Measurements from ENCODE around the gene CELSR1. TPM values are rescaled to one million over a fixed set of nuclear protein-coding genes. Genes with fewer than 3 reads are reported as not detected.

Gene CELSR1
- total and polyA plus RNA-seq, 7 donors = 0.23 to 5.0 (median 0.82) TPM

DNA sequence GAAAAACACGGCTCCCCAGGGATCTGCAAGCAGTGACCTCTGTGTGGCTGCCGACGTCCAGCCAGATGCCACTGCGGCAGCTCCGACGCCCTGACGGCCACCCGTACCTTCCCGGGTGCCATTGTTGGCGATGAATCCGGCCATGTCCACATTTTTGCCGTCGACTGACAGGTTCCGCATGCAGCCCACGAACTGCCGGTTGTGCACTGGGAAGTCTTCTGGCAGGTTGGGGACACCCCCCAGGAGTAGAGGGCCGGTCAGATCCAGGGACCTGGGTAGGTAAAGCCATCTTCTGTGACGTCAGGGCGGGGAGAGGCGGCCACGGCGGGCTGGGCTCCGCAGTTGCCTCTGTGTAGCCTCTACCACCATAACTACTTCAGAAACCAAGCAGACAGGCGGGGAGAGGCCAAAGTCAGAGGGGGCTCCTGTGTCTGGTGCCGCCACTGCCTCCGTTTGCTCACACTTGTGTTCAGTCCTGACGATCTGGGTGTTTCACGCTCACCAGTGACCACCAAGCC lies 127.1 kb downstream of the CELSR1 start:
- no peak overlapping the region for H3K4me3 ChIP-seq
- peaks cover 0 to 26% (median 0%) of the 10 kb centered on the region in 3 donors for H3K27me3 ChIP-seq
- H3K27ac ChIP-seq = no peak overlapping the region
- H3K4me1 ChIP-seq = no peaks in the 10 kb centered on the region
- TF ChIP-seq, protein P1, sequence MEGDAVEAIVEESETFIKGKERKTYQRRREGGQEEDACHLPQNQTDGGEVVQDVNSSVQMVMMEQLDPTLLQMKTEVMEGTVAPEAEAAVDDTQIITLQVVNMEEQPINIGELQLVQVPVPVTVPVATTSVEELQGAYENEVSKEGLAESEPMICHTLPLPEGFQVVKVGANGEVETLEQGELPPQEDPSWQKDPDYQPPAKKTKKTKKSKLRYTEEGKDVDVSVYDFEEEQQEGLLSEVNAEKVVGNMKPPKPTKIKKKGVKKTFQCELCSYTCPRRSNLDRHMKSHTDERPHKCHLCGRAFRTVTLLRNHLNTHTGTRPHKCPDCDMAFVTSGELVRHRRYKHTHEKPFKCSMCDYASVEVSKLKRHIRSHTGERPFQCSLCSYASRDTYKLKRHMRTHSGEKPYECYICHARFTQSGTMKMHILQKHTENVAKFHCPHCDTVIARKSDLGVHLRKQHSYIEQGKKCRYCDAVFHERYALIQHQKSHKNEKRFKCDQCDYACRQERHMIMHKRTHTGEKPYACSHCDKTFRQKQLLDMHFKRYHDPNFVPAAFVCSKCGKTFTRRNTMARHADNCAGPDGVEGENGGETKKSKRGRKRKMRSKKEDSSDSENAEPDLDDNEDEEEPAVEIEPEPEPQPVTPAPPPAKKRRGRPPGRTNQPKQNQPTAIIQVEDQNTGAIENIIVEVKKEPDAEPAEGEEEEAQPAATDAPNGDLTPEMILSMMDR (IDR thresholded peaks at IDR 0.05) = no peak
- TF ChIP-seq POLR2A (IDR thresholded peaks at IDR 0.05) (no peak), POLR2AphosphoS5 (IDR thresholded peaks at IDR 0.05) (no peak), EP300 (IDR thresholded peaks at IDR 0.05) (no peak)
- WGBS, 2 donors = 95 to 96% methylated on average over 28 of the region's 28 CpGs
- no peaks in the 10 kb centered on the region for H3K9me3 ChIP-seq
- intact Hi-C loops (cut with DNase I) = no loop called here
- H3K36me3 ChIP-seq = no peaks in the 10 kb centered on the region
- no peak for DNase-seq

DNA sequence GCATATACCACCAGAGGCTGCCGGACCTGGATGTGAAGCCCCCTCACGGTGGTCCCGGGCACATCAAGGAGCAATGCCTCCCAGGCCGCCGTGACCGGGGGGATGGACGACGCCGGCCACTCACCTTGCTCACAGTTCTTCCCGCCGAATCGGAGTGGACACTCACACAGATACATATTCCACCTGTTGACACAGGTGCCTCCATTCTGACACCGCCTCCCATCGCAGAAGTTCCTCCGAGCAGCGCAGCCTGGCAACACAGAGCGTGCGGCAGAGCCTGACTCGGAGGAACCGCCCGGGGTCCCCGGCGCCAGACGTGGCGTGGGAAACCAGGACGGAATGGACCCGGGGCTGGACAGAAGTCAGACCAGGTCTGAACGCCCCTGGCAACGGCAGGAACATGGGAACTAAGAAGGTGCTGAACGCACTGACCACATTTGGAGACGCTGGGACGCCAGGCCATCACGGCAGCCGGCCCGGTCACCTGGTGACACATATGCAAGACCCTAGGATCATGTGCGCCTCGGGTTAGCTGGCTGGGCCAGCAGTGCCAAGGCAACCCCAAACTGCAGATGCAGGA lies 127.7 kb downstream of the CELSR1 start:
- H3K4me1 ChIP-seq = no peaks in the 10 kb centered on the region
- TF ChIP-seq, protein P1 (IDR thresholded peaks at IDR 0.05) = no peak
- TF ChIP-seq EP300 (IDR thresholded peaks at IDR 0.05) (no peak), POLR2A (IDR thresholded peaks at IDR 0.05) (no peak), POLR2AphosphoS5 (IDR thresholded peaks at IDR 0.05) (no peak)
- peaks cover 0 to 26% (median 0%) of the 10 kb centered on the region in 3 donors for H3K27me3 ChIP-seq
- no peak overlapping the region for H3K27ac ChIP-seq
- 95 to 96% methylated on average over 37 of the region's 37 CpGs for WGBS, 2 donors
- no peak for DNase-seq
- intact Hi-C loops (cut with DNase I) = no loop called here
- no peak overlapping the region for H3K4me3 ChIP-seq
- H3K36me3 ChIP-seq = no peaks in the 10 kb centered on the region
- no peaks in the 10 kb centered on the region for H3K9me3 ChIP-seq

DNA sequence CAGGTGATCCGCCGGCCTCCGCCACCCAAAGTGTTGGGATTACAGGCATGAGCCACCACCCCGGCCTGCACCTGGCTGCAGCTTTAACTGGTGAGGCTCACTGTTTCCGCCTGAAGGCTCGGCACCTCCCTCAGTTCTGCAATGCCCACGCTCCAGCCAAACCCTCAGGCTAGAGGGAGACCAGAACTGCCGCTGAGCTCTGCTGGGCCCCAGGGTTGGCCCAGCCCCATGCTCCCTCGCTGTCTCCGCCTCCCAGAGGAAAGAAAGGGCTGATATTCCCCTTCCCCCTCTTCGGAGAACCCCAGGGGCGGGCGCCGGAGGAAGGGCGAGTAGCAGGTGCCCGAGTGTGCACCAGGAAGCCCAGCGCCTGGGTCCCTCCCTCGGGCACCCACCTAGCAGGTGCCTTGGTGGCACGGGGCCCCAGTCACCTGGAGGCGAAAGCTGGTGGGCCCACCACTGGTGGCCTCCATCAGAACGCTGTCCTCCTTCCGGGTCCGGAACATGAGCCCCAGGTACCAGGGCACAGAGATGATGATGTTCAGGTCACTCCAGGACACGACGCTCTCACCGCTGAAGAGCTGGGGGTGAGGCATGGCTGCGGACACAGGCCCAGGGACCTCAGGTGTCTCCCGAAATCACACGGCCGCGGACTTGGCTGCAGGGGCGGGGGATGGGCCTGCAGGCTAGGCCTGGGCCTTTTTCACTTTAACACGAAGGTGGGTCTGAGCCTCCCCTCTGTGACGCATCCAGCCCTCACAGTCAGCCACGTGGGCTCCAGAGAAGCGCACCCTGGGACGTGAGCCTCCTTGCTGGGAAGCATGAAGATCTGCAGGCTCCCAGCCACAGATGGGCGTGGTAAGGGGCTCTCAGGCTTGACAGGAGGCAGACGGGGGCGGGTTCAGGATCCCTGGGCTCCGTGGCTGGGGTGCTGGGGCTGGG lies 128.6 kb downstream of the CELSR1 start:
- WGBS, 2 donors = 92% methylated on average over 41 of the region's 41 CpGs

DNA sequence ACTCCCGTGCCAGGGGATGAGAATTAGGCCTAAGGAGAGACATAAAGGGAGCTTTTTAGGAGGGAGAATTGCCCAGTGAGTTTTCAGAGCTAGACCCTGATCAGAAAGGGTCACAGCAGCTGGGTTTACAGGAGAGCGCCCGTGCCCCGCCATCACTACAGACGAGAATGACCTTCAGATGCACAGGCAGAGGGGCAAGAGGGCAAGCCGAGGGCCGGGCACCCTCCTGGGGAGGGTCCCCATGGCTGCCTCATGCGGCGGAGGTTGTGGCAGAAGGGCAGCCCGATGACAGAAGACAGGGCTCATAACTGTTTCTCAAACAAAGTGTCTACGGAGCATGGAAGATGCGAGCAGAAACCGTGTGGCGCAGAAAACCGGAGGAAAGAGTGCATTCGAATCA lies 129.7 kb downstream of the CELSR1 start:
- no peak for DNase-seq
- intact Hi-C loops (cut with DNase I) = no loop called here
- no peaks in the 10 kb centered on the region for H3K9me3 ChIP-seq
- peaks cover 0 to 7% (median 0%) of the 10 kb centered on the region in 3 donors for H3K27me3 ChIP-seq
- no peak overlapping the region for H3K4me3 ChIP-seq
- TF ChIP-seq, protein P1 (IDR thresholded peaks at IDR 0.05) = no peak
- TF ChIP-seq EP300 (IDR thresholded peaks at IDR 0.05) = no peak
- no peak for TF ChIP-seq POLR2A (IDR thresholded peaks at IDR 0.05)
- no peak for TF ChIP-seq POLR2AphosphoS5 (IDR thresholded peaks at IDR 0.05)
- no peak overlapping the region for H3K27ac ChIP-seq
- no peaks in the 10 kb centered on the region for H3K36me3 ChIP-seq
- no peaks in the 10 kb centered on the region for H3K4me1 ChIP-seq
- WGBS, 2 donors = 92% methylated on average over 16 of the region's 16 CpGs

More for the DNA sequence above, 128.6 kb downstream of the CELSR1 start:
- no peak for DNase-seq
- Histone ChIP-seq H3K27me3 (peaks cover 0 to 17% (median 0%) of the 10 kb centered on the region in 3 donors), H3K4me1 (no peaks in the 10 kb centered on the region), H3K9me3 (no peaks in the 10 kb centered on the region), H3K4me3 (no peak overlapping the region), H3K27ac (no peak overlapping the region), H3K36me3 (no peaks in the 10 kb centered on the region)
- intact Hi-C loops (cut with DNase I) = no loop called here
- no peak for TF ChIP-seq EP300 (IDR thresholded peaks at IDR 0.05)
- TF ChIP-seq POLR2A (IDR thresholded peaks at IDR 0.05) = no peak

DNA sequence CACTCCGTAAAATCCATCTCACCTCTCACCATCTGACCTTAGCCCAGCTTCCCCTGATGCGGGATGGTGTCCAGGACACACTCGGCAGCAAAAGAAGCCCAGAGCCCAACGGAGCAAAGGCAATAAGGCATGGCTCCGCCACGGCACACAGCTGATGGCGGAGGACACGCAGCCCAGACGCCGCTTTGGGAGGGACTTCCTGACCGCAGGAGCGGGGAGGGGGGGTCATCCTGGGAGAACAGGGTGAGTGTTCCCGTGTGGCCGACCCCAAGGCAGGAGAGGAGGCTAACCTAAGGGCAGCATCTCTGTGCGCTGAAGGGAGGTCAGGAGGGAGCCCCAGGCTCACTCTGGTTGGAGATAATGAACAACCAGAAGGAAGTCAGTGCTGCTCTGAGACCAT lies 130.6 kb downstream of the CELSR1 start:
- Histone ChIP-seq H3K27me3 (no peaks in the 10 kb centered on the region), H3K4me3 (no peak overlapping the region), H3K9me3 (no peaks in the 10 kb centered on the region), H3K4me1 (no peaks in the 10 kb centered on the region), H3K36me3 (no peaks in the 10 kb centered on the region), H3K27ac (no peak overlapping the region)
- intact Hi-C loops (cut with DNase I) = no loop called here
- WGBS, 2 donors = 90 to 91% methylated on average over 15 of the region's 15 CpGs
- DNase-seq = no peak
- TF ChIP-seq EP300 (IDR thresholded peaks at IDR 0.05) (no peak), POLR2A (IDR thresholded peaks at IDR 0.05) (no peak), POLR2AphosphoS5 (IDR thresholded peaks at IDR 0.05) (no peak)
- TF ChIP-seq, protein P1 (IDR thresholded peaks at IDR 0.05) = no peak

All from sigmoid colon (tissue), 7 donors.